Skeletal muscle cell (primary cell): ENCODE results near the gene DLL4.

ENCODE experiments used
- DNase-seq: peaks from one replicate; pipeline ENCODE4 v3.0.0-alpha.2; 2010; ENCODE audit warnings: low read depth
- H3K4me3 ChIP-seq: 2 replicates; pipeline ENCODE4 v1.5.1; 2011; ENCODE audit warnings: low read depth, mild to moderate bottlenecking, control low read depth, low read length, moderate library complexity

Gene DLL4

DNA sequence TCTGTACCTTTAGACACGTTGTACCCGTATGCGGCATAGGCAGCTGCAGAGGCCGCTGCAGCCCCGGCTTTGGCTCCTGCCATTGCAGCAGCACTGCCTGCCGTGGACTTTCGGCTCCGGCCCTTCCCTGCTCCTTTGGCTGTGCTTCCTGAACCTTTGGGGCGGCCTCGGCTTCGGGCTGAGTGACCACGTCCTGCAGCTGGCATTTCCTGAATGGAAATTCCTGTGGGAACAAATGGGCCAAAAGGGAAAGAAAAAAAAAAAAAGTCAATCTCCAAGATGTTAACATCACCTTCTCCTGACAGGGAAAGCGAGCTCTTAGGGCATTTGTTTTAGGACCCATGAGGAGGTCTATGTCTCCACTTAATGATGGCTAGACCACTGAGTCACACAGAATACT, 53.7 kb downstream of the DLL4 start:
- DNase-seq = no peak
- no peak overlapping the region for H3K4me3 ChIP-seq

GRCh38 chr15:40984406-40984805, 55.3 kb downstream of the DLL4 start:
- DNase-seq = no peak
- H3K4me3 ChIP-seq = no peak overlapping the region

DNA sequence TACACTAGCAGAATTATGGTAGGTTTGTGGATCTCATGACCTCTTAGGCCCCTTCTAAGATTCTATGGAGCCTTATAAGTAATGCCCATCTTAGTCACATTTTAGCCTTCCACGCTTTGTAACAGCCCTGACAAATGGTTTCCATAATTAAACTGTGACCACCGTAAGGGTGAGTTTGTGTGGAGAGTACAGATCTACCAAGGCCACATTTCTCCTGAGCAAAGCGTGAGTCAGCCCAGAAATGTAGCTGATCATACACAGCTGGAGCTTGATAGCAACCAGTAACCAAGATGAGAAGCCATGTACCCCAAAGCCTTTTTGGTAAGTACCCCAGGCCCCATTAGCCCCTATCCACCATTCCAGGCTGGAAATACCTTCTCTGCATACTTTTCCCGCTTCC, 55.8 kb downstream of the DLL4 start:
- H3K4me3 ChIP-seq = no peak overlapping the region
- DNase-seq = peak; percentile 39

GRCh38 chr15:40985541-40986330, 56.6 kb downstream of the DLL4 start:
- no peak overlapping the region for H3K4me3 ChIP-seq
- no peak for DNase-seq

DNA sequence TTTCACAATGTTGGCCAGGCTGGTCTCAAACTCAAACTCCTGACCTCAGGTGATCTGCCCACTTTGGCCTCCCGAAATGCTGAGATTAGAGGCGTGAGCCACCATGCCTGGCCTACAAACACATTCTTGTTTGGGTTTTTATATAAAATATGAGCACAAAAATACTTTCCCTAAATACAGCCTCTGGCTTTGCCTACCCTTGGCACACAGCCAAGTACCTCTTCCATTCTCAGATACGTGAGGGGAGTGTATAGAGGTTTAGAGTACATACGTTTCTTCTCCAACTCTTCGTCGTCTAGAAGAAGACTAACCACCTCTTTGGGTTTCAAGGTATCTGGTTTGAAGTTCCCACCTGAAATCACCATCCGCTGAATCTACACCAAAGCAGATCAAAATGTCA, 57.7 kb downstream of the DLL4 start:
- H3K4me3 ChIP-seq = no peak overlapping the region
- DNase-seq = no peak

- no peak for DNase-seq
- no peak overlapping the region for H3K4me3 ChIP-seq
These were observed 59.0 kb downstream of the DLL4 start for GRCh38 chr15:40988156-40988555.
